ENCODE results near the gene GAS2L3.

Gene GAS2L3

DNA sequence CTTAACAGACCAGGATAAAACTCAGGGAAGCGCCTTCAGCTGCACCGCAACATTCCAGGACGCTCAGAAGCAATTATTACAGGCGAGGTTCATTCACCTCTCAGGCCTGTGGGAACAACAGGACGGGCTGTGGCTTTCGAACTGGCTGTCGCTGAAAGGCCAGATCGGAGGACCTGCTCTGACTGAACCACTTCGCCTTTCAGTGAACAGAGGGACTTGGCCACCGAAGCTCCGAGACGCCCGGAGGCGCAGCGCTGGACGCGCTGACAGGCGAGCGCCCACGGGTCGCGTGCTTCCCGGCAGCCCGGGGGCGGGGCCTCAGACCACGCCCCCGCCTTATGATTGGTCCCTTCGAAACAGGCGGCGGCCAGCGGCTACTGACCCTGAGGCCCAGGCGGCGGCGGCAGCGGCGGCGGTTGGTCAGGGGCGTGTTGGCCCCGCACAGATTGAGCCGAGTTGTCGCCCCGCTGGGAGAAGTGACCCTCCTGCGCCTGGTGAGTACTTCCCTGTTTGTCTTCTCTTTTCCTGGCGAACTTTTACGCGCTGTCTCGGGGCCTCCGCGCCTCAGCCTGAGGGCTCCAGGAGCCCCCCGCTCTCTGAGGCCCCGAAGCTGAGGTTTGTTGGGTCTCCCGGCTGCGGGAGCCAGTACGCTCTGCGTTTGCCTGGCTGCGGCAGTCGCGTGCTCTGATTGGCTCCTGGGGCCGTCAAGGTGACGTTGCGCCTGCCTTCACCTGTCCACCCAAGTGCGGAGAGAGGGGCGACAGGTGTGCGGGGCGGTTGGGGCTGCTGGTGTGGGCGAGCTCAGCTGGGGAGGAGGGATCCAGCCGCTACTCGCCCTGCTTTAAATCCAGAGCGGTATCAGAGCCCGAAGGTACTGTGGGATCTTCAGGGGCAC is at the start of gene GAS2L3:
TSS of gene GAS2L3 (plus strand) at position 393 of the 895 bp plus-strand sequence. CDS start 21,221 bp downstream, outside the sequence.
- H3K4me3 ChIP-seq (ENCODE audit: low read depth, low read length) = peak within 1 kb of the TSS; percentile 75
- TF ChIP-seq, protein P1, sequence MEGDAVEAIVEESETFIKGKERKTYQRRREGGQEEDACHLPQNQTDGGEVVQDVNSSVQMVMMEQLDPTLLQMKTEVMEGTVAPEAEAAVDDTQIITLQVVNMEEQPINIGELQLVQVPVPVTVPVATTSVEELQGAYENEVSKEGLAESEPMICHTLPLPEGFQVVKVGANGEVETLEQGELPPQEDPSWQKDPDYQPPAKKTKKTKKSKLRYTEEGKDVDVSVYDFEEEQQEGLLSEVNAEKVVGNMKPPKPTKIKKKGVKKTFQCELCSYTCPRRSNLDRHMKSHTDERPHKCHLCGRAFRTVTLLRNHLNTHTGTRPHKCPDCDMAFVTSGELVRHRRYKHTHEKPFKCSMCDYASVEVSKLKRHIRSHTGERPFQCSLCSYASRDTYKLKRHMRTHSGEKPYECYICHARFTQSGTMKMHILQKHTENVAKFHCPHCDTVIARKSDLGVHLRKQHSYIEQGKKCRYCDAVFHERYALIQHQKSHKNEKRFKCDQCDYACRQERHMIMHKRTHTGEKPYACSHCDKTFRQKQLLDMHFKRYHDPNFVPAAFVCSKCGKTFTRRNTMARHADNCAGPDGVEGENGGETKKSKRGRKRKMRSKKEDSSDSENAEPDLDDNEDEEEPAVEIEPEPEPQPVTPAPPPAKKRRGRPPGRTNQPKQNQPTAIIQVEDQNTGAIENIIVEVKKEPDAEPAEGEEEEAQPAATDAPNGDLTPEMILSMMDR (IDR thresholded peaks at IDR 0.05; ENCODE audit: control insufficient read depth, extremely low read depth, insufficient read depth) = no peak
- peak; percentile 46 for DNase-seq (ENCODE audit: low read depth)

DNA sequence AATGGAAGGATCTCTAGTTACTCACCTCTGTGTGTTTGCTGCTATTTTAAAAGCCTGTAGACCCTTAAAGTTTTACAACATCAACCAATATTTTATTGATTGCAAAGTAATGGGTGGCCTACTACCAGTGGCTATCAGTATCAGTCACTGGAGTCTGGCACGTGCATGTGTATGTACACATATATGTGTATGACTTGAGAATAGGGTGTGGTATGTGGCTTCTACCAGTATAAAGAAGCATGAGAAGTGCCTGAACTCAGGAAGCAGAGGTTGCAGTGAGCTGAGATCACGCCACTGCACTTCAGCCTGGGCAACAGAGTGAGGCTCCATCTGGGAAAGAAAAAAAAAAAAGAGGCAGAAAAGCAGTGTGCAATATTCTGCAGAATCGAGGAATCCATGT is 45.5 kb upstream of the GAS2L3 start:
- DNase-seq (ENCODE audit: low read depth) = no peak
- TF ChIP-seq, protein P1 (IDR thresholded peaks at IDR 0.05; ENCODE audit: control insufficient read depth, extremely low read depth, insufficient read depth) = no peak
- no peak overlapping the region for H3K4me3 ChIP-seq (ENCODE audit: low read depth, low read length)

DNA sequence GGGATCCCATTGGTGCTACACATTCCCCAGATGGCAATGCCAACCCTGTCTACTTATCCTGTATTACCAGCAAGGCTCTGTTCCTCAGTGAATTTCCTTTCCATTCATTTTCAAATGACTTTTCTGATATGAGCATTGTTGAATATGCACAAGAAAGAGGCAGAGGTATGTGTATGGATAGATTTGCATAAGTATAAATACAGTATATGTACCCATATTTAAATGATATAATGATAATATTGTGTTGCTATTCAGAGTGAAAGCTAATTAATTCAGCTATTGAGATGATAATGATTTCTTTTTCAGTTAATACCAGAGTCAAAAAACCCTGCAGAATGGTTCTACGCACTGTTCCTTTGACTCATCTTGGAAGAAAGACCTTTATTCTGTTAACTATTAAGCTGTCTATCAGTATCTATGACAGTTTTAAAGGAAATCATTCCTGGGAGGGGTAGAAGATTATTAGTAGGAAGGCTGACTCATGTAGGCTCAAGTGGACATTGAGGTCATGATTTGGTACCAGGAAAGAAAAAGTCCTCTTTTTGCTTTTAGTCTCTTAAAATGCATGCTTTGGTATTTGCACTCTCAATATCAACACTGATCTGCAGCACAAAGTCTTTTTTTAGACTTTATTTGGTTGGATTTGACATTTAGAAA is 44.9 kb upstream of the GAS2L3 start:
- DNase-seq (ENCODE audit: low read depth) = no peak
- TF ChIP-seq, protein P1 (IDR thresholded peaks at IDR 0.05; ENCODE audit: control insufficient read depth, extremely low read depth, insufficient read depth) = no peak
- no peak overlapping the region for H3K4me3 ChIP-seq (ENCODE audit: low read depth, low read length)

DNA sequence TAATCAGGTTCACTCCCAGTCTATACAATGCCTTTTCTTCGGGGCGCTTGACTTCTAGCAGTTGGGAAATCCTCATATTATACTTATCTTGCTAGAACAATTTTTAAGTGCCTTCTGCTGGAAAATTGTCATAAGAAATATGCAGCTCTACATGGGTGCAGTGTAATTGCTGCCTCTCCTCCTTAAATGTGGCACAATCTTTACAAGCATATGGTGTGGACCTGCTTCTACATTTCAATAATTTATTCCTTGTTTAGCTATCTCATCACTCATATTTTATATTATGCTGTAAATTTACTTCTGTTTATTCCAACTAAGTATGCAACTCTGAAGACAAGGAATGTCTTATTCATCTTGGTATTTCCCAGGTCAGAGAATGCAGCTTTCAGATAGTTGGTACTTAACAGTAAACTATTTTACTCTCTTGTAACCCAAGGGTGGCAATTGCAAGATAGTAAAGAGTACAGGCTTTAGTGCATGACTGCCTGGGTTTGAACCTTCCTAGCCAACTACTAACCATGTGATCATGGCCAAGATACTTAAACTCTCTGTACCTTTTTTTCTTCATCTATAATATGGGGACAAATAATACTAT is 43.6 kb upstream of the GAS2L3 start:
- DNase-seq (ENCODE audit: low read depth) = no peak
- H3K4me3 ChIP-seq (ENCODE audit: low read depth, low read length) = no peak overlapping the region
- TF ChIP-seq, protein P1 (IDR thresholded peaks at IDR 0.05; ENCODE audit: control insufficient read depth, extremely low read depth, insufficient read depth) = no peak

DNA sequence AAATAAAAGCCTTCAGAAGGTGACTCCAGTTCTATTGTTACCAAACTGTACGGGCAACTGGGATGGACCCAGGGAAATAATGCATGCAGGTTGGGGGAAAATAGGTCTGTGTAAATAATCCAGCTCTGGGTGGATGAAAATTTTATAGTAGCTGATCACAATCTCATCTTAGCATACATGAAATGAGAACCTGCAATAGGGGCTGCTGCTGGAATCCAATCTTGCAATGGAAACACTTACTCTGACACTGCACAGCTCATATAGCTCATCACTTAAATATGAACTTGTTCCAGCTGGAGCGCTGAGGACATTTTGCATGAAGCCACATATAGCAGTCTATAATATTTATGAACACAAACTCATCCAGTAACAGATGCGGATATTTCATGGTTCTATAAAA is 40.1 kb upstream of the GAS2L3 start:
- DNase-seq (ENCODE audit: low read depth) = no peak
- no peak overlapping the region for H3K4me3 ChIP-seq (ENCODE audit: low read depth, low read length)
- TF ChIP-seq, protein P1 (IDR thresholded peaks at IDR 0.05; ENCODE audit: control insufficient read depth, extremely low read depth, insufficient read depth) = no peak

DNA sequence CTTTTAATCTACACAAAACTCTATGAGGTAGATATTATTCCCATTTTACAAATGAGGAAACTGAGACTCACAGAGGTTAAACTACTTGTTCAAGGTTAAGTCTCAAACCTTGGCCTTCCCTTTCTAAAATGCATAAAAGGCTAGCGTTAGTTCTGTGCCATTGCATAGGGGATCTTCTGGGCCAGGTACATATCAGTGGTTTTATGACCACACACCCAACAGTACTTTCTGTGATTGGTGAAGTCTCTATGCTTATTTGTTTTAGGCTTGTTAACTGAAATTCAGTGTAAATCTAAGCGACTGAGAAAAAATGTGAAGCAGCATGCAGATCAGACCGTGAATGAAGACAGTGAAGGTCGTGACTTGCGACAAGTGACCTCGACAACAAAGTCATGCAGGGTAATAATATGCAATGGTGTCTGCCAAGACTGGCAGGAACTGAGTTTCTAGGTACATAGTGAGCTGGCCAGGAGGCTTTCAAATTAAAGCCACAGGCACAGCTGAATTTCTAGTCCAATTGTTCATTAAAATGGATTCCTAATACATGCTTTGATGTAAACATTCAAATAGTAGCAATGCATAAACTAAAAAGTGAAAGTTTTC is 38.8 kb upstream of the GAS2L3 start:
- H3K4me3 ChIP-seq (ENCODE audit: low read depth, low read length) = no peak overlapping the region
- peak; percentile 2 for DNase-seq (ENCODE audit: low read depth)
- TF ChIP-seq, protein P1 (IDR thresholded peaks at IDR 0.05; ENCODE audit: control insufficient read depth, extremely low read depth, insufficient read depth) = no peak

Measured in LNCaP clone FGC (cell line).